Left lung (tissue), 8 donors: ENCODE data around the gene CD276. TPM values are rescaled to one million over a fixed set of nuclear protein-coding genes. Genes with fewer than 3 reads are reported as not detected.

Experiments
- polyA plus RNA-seq, 6 donors: library from polyadenylated mRNA; unstranded; fragments of 120-200 nt; gene quantifications; one replicate each; pipeline ENCODE4 v1.2.1, GENCODE V29; 2013; ENCODE audit not compliant: insufficient read length in 6 of 6
- total RNA-seq, 2 donors: library from RNA; stranded (reverse); fragmentation: NEBNext Ultra II Directional; extraction: Animal tissue kit (Norgen Biotek cat#: 25700); gene quantifications; one replicate each; pipeline ENCODE4 v1.2.1, GENCODE V29; 2021
- donor health status: DM: no; HTN: yes; CAD: no.
- donor health status: DM: no; HTN: no; CAD: no.

CD276 gene
- total and polyA plus RNA-seq, 8 donors, result 71.9 to 185 (median 156) TPM

Other genes with a start within 250 kb of the CD276 start
- gene REC114, start 241.2 kb upstream of the CD276 start, total RNA-seq, result not detected
- gene REC114, start 241.2 kb upstream of the CD276 start, polyA plus RNA-seq, result under 1 TPM in 2 of 6 donors, not detected in 4; 0.20 to 0.24 TPM
- gene NPTN, start 51.0 kb upstream of the CD276 start, total RNA-seq, result 100 to 1,000 TPM; 121 to 126 TPM
- gene NPTN, start 51.0 kb upstream of the CD276 start, polyA plus RNA-seq, result 100 to 1,000 TPM; 111 to 140 (median 123) TPM
- gene INSYN1, start 69.0 kb downstream of the CD276 start, total RNA-seq, result 10 to 100 TPM in 1 of 2 donors, 1 to 10 TPM in 1; 2.8 to 10.4 TPM
- 10 to 100 TPM; 17.7 to 40.7 (median 25.9) TPM for gene INSYN1, start 69.0 kb downstream of the CD276 start, polyA plus RNA-seq
- gene TBC1D21, start 189.2 kb downstream of the CD276 start, total RNA-seq, result not detected
- gene TBC1D21, start 189.2 kb downstream of the CD276 start, polyA plus RNA-seq, result not detected
- 10 to 100 TPM; 22.3 to 37.0 TPM for gene LOXL1, start 242.1 kb downstream of the CD276 start, total RNA-seq
- 100 to 1,000 TPM; 130 to 195 (median 154) TPM for gene LOXL1, start 242.1 kb downstream of the CD276 start, polyA plus RNA-seq